H1 (cell line): ENCODE measurements around the gene CCDC136. TPM values are rescaled to one million over a fixed set of nuclear protein-coding genes. Genes with fewer than 3 reads are reported as not detected.

Experiments
- KDM5A ChIP-seq: fragments of 200-600 bp; IDR thresholded peaks from 2 replicates; pipeline ENCODE4 v1.7.1; 2012; ENCODE audit warnings: mild to moderate bottlenecking, low read length, inconsistent platforms, mixed read lengths
- TCF12 ChIP-seq: IDR thresholded peaks from 2 replicates; pipeline ENCODE4 v1.6.1; 2011; ENCODE audit warnings: low read depth, mild to moderate bottlenecking, low read length
- TEAD4 ChIP-seq: IDR thresholded peaks from 2 replicates; pipeline ENCODE4 v1.6.1; 2012; ENCODE audit warnings: low read depth, low read length, inconsistent platforms, mixed read lengths
- polyA plus RNA-seq, 7 experiments: library from polyadenylated mRNA; depleted of rRNA in 3 of 7; stranded (reverse) in 5 of 7; unstranded in 2 of 7; fragments of >200 nt in 5 of 7; fragments of 200-250 nt in 2 of 7; gene quantifications; 1 replicate in 5 of 7; 2 replicates in 1 of 7; 4 replicates in 1 of 7; pipeline versions ENCODE4 v1.2.1 to v1.2.3, GENCODE V29; 2011 to 2013; ENCODE audit warnings: missing spikeins in 2 of 7, mixed read lengths in 2 of 7
- total RNA-seq: library from RNA; stranded (reverse); fragmentation: NEBNext Ultra II Directional; extraction: Animal tissue kit (Norgen Biotek cat#: 25700); gene quantifications from 2 replicates; pipeline ENCODE4 v1.2.1, GENCODE V29; 2021
- TF ChIP-seq, protein P1 (sequence below): fragments of 300-600 bp; sonication (generic); IDR thresholded peaks from 2 replicates; pipeline ENCODE4 v1.7.1; 2012; ENCODE audit warnings: low read length, moderate library complexity, mild to moderate bottlenecking, inconsistent platforms; ENCODE audit not compliant: insufficient replicate concordance
- TF ChIP-seq, protein P2 (sequence below): IDR thresholded peaks from 2 replicates; pipeline ENCODE4 v1.6.1; 2011; ENCODE audit warnings: low read length, improper control_type of control experiment

Gene CCDC136
- total and polyA plus RNA-seq, 2 of the 8 experiments (the other 6 are each of a cell fraction or from before 2014, with no cell fraction given), result 35.6 to 47.7 TPM

DNA sequence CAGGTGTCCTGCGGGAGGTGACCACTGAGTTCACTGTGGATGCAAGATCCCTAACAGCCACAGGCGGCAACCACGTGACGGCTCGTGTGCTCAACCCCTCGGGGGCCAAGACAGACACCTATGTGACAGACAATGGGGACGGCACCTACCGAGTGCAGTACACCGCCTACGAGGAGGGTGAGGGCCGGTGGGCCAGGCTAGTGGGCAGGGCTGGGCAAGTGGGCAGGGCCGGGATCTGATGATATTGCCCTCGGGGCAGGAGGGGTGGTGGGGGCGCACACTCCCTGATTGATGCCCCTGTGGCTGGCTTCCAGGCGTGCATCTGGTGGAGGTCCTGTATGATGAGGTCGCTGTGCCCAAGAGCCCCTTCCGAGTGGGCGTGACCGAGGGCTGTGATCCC, 54.2 kb downstream of the CCDC136 start (continued):
- TF ChIP-seq, protein P1, sequence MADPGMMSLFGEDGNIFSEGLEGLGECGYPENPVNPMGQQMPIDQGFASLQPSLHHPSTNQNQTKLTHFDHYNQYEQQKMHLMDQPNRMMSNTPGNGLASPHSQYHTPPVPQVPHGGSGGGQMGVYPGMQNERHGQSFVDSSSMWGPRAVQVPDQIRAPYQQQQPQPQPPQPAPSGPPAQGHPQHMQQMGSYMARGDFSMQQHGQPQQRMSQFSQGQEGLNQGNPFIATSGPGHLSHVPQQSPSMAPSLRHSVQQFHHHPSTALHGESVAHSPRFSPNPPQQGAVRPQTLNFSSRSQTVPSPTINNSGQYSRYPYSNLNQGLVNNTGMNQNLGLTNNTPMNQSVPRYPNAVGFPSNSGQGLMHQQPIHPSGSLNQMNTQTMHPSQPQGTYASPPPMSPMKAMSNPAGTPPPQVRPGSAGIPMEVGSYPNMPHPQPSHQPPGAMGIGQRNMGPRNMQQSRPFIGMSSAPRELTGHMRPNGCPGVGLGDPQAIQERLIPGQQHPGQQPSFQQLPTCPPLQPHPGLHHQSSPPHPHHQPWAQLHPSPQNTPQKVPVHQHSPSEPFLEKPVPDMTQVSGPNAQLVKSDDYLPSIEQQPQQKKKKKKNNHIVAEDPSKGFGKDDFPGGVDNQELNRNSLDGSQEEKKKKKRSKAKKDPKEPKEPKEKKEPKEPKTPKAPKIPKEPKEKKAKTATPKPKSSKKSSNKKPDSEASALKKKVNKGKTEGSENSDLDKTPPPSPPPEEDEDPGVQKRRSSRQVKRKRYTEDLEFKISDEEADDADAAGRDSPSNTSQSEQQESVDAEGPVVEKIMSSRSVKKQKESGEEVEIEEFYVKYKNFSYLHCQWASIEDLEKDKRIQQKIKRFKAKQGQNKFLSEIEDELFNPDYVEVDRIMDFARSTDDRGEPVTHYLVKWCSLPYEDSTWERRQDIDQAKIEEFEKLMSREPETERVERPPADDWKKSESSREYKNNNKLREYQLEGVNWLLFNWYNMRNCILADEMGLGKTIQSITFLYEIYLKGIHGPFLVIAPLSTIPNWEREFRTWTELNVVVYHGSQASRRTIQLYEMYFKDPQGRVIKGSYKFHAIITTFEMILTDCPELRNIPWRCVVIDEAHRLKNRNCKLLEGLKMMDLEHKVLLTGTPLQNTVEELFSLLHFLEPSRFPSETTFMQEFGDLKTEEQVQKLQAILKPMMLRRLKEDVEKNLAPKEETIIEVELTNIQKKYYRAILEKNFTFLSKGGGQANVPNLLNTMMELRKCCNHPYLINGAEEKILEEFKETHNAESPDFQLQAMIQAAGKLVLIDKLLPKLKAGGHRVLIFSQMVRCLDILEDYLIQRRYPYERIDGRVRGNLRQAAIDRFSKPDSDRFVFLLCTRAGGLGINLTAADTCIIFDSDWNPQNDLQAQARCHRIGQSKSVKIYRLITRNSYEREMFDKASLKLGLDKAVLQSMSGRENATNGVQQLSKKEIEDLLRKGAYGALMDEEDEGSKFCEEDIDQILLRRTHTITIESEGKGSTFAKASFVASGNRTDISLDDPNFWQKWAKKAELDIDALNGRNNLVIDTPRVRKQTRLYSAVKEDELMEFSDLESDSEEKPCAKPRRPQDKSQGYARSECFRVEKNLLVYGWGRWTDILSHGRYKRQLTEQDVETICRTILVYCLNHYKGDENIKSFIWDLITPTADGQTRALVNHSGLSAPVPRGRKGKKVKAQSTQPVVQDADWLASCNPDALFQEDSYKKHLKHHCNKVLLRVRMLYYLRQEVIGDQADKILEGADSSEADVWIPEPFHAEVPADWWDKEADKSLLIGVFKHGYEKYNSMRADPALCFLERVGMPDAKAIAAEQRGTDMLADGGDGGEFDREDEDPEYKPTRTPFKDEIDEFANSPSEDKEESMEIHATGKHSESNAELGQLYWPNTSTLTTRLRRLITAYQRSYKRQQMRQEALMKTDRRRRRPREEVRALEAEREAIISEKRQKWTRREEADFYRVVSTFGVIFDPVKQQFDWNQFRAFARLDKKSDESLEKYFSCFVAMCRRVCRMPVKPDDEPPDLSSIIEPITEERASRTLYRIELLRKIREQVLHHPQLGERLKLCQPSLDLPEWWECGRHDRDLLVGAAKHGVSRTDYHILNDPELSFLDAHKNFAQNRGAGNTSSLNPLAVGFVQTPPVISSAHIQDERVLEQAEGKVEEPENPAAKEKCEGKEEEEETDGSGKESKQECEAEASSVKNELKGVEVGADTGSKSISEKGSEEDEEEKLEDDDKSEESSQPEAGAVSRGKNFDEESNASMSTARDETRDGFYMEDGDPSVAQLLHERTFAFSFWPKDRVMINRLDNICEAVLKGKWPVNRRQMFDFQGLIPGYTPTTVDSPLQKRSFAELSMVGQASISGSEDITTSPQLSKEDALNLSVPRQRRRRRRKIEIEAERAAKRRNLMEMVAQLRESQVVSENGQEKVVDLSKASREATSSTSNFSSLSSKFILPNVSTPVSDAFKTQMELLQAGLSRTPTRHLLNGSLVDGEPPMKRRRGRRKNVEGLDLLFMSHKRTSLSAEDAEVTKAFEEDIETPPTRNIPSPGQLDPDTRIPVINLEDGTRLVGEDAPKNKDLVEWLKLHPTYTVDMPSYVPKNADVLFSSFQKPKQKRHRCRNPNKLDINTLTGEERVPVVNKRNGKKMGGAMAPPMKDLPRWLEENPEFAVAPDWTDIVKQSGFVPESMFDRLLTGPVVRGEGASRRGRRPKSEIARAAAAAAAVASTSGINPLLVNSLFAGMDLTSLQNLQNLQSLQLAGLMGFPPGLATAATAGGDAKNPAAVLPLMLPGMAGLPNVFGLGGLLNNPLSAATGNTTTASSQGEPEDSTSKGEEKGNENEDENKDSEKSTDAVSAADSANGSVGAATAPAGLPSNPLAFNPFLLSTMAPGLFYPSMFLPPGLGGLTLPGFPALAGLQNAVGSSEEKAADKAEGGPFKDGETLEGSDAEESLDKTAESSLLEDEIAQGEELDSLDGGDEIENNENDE, result no peak
- TF ChIP-seq TEAD4 (no peak), KDM5A (no peak), TCF12 (no peak)
- TF ChIP-seq, protein P2, sequence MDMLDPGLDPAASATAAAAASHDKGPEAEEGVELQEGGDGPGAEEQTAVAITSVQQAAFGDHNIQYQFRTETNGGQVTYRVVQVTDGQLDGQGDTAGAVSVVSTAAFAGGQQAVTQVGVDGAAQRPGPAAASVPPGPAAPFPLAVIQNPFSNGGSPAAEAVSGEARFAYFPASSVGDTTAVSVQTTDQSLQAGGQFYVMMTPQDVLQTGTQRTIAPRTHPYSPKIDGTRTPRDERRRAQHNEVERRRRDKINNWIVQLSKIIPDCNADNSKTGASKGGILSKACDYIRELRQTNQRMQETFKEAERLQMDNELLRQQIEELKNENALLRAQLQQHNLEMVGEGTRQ, result no peak
